Stimulated activated CD4-positive, alpha-beta T cell treated with anti-CD3 and anti-CD28 coated beads, Interleukin-15, amount 100 ng/mL, for 1 hour (primary cell): Measurements from ENCODE around the gene RRAS2.
"Not testable (repeated sequence)": the region's sequence is repeated elsewhere in the genome, so short reads cannot be mapped to it uniquely, and the experiment has no call there.

Experiments used
- DNase-seq, 2 donors: peaks; one replicate each; pipeline ENCODE4 v3.0.0-alpha.2; 2020; ENCODE audit warnings: low read depth in 1 of 2, low spot score in 1 of 2

The RRAS2 gene

DNA sequence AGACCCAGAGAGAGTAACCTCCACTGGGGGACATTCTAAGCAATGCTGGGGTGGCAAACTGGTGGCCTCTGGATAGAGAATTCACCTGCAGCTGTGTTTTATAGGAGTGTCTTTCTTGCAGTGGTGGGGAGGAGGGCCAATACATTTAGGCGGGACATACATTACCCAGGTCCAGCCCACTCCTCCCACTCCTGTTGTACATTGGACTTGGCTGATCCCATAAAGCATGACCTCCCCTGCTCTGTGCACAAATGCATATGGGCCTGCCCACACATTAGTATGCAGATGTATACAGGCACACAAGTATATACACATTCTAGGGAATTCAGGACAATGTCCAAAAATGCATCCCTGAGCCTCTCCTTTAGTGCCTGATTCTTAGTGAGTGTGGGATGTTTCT, 99.1 kb downstream of the RRAS2 start:
- no peak for DNase-seq

- no peak for DNase-seq
These were observed 99.7 kb downstream of the RRAS2 start for GRCh38 chr11:14259186-14259784.

GRCh38 chr11:14258221-14258935, 100.6 kb downstream of the RRAS2 start:
- no peak for DNase-seq

GRCh38 chr11:14255238-14255534, 103.8 kb downstream of the RRAS2 start:
- no peak for DNase-seq

DNA sequence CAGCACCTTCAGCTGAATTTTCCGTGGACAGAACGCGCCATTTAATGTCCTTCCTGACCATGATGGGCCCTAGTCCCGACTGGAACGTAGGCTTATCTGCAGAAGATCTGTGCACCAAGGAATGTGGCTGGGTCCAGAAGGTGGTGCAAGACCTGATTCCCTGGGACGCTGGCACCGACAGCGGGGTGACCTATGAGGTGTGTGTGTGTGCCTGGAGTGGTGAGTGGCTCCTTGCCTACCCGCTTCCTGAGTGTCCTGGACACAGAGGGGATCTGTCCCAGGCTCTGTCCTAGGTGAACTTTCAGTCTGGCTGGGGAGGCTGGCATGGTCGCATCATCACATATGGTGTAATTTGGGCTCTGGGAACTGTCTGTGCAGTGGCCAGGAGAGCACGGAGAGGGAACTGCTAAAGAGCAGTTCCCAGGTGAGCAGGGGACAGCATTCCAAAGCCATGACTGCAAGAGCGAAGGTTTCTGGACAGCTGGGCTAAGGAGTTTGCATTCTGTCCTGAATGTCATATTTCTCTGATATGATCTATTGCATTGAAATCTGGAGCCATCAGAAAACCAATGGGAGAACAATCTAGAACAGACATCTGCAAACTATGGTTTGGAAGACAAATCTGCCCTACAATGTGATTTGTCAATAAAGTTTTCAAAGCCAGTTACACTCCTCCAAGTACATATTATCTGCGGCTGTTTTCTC, 104.3 kb downstream of the RRAS2 start:
- DNase-seq = no peak

DNA sequence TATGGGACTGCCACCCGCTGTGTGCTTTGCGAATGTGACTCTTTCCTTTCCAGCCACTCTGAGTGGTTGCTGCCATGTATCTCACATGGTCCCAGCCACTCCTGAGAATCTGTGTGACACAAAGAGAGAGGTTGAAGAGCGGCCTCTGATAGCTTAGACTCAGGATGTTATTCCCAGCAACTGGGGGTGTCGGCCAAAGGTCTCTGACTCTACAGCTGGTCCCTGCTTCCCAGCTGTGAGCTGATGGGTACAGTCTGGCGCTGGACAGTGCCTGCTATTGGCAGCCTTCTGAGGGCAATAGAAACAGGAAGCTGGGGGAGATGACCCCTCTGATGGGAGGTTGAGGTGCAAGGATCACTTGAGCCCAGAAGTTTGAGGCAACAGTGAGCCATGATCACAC, 105.1 kb downstream of the RRAS2 start:
- DNase-seq = no peak

- no peak for DNase-seq
These were observed 105.6 kb downstream of the RRAS2 start for GRCh38 chr11:14253421-14253820.

GRCh38 chr11:14252501-14252900, 106.5 kb downstream of the RRAS2 start:
- not testable (repeated sequence) for DNase-seq

DNA sequence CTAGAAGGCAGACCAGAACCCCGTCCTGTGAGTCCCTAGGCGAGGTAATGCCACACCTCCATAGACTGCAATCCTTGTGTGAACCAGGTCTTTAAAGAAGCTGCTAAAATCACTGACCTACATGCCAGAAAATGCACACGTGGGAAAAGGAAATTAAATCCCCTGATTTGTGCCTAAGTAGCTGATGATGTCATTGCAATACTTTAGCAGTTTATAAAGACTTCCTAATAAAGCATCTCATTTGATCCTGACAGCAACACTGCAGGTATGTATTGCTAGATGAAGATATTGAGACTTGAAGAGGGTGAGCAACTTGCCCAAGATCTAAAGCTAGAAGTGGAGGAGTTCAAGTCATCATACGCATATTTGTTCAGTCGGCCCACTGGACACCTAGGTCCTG, 107.2 kb downstream of the RRAS2 start:
- DNase-seq = no peak

DNA sequence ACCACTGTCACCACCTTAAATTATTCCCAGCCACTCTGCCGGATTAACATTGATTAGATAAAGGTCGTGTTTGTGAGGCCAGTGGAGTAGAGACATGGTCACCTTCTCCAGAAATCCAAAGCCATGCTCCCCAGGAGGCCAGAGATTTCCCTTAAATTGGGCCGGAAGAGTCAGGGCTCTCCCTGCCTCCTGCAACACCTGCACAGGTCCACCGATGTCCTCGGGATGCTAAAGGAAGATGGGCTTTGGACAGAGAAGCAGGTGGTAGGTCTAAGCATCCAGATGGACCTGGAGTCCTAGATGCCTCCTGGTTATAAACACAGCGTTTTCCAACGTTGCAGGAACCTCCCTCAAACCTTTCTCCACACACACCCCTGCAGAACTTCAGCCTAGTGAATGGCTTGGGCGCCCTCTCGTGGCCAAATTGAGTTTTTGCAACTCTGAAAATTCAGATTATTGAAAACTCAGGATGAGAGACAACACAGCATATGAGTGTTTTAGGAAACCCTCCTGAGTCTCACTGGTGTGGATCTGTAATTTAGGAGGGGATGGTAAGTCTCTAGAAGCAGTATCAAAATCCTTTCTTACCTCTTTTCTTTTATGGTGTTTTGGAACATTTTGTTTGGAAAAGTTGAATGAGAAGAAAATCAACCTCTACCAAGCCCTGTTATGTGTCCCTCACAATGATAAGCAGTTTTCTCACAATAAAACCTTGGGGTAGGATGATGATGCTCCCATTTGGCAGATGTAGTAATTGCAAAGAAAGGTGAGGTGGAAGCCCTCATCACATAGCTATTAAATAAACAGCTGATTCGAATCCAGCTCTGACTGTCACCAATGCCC, 109.6 kb downstream of the RRAS2 start:
- DNase-seq = peak; percentile 44 to 49

- DNase-seq = no peak
These were observed 110.4 kb downstream of the RRAS2 start for GRCh38 chr11:14248580-14248981.

- DNase-seq = no peak
These were observed 113.5 kb downstream of the RRAS2 start for GRCh38 chr11:14245444-14245843.

DNA sequence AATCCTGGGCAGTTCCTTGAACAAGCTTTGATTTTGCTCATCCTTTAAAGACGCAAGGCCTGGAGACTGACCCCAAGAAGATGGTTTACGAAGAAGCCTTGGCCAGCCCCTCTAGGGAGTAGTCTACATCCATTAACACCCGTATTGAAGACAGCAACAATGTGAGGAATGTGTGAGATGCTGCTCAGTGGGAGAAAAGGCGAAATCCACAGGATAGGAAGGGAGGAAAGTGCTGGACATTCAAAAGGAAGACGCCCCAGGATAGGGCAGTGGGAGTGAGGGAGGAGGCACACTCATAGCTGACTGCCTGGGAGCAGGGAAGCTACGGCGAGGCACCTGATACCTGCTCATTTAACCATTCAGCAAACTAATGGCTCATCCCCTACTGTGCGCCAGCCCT, 114.1 kb downstream of the RRAS2 start:
- no peak for DNase-seq

GRCh38 chr11:14242733-14243132, 116.2 kb downstream of the RRAS2 start:
- no peak for DNase-seq

GRCh38 chr11:14242187-14242586, 116.8 kb downstream of the RRAS2 start:
- no peak for DNase-seq

GRCh38 chr11:14240951-14241350, 118.0 kb downstream of the RRAS2 start:
- no peak for DNase-seq

GRCh38 chr11:14240221-14240620, 118.8 kb downstream of the RRAS2 start:
- DNase-seq = no peak

DNA sequence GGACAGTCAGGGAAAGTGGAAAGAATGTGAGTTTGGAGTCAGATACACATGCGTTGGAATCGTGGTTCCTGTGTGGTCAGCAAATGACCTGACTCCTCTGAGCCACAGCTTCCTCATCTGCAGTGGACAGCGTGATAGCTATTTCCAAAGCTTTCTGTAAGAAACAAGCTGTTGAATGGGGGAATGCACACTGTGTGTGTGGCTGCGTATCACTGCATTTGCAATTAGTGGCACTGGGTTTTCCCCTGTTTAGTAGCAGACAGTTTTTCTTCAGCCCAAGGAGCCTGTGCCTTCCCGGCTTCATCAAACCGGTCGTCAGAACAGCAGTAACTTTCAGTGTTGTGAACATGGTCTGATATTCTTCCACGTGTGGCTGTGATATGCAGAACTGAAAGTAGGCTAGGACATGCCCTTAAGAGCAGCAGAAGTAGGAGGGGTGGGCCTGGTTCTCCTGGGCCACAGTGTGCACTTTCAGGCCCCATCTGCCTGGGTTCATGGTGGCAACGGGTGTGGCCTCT, 121.5 kb downstream of the RRAS2 start:
- DNase-seq = no peak

DNA sequence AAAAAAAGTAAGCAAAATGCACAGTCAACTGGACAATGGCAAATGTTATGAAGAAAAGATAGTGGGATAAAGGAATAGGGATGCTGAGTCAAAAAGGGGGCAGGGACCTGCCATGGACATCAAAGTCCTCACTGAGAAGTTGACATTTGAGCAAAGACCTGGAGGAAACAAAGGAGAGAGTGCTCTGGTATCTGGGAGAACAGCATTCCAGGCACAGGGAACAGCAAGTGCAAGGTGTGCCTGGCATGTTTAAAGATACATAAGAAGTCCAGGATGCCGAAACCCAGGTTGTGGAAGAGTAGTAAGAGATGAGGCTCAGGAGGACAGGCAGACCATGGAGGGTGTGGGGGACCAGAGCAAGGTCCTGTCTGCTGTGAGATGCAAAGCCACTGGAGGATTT, 123.3 kb downstream of the RRAS2 start:
- DNase-seq = no peak

GRCh38 chr11:14234446-14234845, 124.5 kb downstream of the RRAS2 start:
- no peak for DNase-seq

- DNase-seq = no peak
These were observed 126.3 kb downstream of the RRAS2 start for GRCh38 chr11:14232652-14233051.

GRCh38 chr11:14230407-14230806, 128.6 kb downstream of the RRAS2 start:
- DNase-seq = no peak
